ENCODE results near the gene GRIA2. TPM values are rescaled to one million over a fixed set of nuclear protein-coding genes. Genes with fewer than 3 reads are reported as not detected.

Gene GRIA2
- total and polyA plus RNA-seq, 2 donors (not counting 3 experiments of a cell fraction or from before 2014, with no cell fraction given) = not detected

- Histone ChIP-seq H3K9ac (replicated peaks; ENCODE audit: extremely low read depth, insufficient read depth, low read length) (no peak overlapping the region), H3K79me2 (ENCODE audit: control insufficient read depth, insufficient read depth, low read length) (no peaks in the 10 kb centered on the region), H3K36me3 (ENCODE audit: control insufficient read depth in 2 of 2, extremely low read depth in 1 of 2, insufficient read depth in 2 of 2, low read length in 2 of 2) (no peaks in the 10 kb centered on the region), H2AFZ (ENCODE audit: low read depth, low read length) (no peak overlapping the region), H3K27ac (ENCODE audit: insufficient read depth, low read depth, low read length) (no peak overlapping the region), H4K20me1 (replicated peaks; ENCODE audit: control insufficient read depth, extremely low read depth, insufficient read depth, low read length) (no peaks in the 10 kb centered on the region), H3K4me3 (replicated peaks in 1 of 3; ENCODE audit: insufficient read depth in 1 of 3, low read depth in 1 of 3, low read length in 3 of 3) (no peak overlapping the region), H3K4me2 (ENCODE audit: insufficient read depth, low read length) (no peak overlapping the region), H3K27me3 (ENCODE audit: control insufficient read depth in 2 of 2, insufficient read depth in 2 of 2, low read length in 2 of 2) (no peaks in the 10 kb centered on the region), H3K9me3 (replicated peaks; ENCODE audit: control insufficient read depth, insufficient read depth, low read length) (no peaks in the 10 kb centered on the region), H3K9me1 (replicated peaks; ENCODE audit: control insufficient read depth, extremely low read depth, insufficient read depth, low read length) (no peaks in the 10 kb centered on the region), H3K4me1 (ENCODE audit: control insufficient read depth, extremely low read depth, insufficient read depth, low read length) (no peaks in the 10 kb centered on the region)
- ChIA-PET POLR2A (no interaction called here), CTCF (interaction anchor here (0.8 to 3.6 kb wide), 2 partner anchors 10 to 12 kb away, joined by 4 to 15 read pairs; no protein-coding TSS in a partner anchor)
- no peak for DNase-seq (ENCODE audit: low read depth, low spot score)
- TF ChIP-seq POLR2AphosphoS5 (IDR thresholded peaks at IDR 0.05; ENCODE audit: insufficient read depth, low read depth, low read length) = no peak
- TF ChIP-seq POLR2A (IDR thresholded peaks at IDR 0.05; ENCODE audit: low read depth, low read length) = no peak
- no peak for TF ChIP-seq MYC (IDR thresholded peaks at IDR 0.05; ENCODE audit: low read depth, low read length)
- TF ChIP-seq MAX (IDR thresholded peaks at IDR 0.05; ENCODE audit: insufficient read depth, insufficient read length) = no peak
- no peak for TF ChIP-seq FOS (IDR thresholded peaks at IDR 0.05; ENCODE audit: borderline replicate concordance, insufficient read depth, low read length)
- TF ChIP-seq CTCF (IDR thresholded peaks at IDR 0.05; ENCODE audit: extremely low read depth in 1 of 2, insufficient read depth in 1 of 2, low read depth in 1 of 2, low read length in 2 of 2) = no peak
- TF ChIP-seq GATA2 (IDR thresholded peaks at IDR 0.05; ENCODE audit: insufficient read depth, insufficient read length, low read depth, low read length) = no peak
- no peak for FAIRE-seq
- dilution Hi-C loops (cut with MboI; ENCODE audit: extremely low pct_ligation_motif_present, low sequenced_read_pairs) (no loop called here), intact Hi-C loops (cut with micrococcal nuclease) (no loop called here)
- no TSS peak for BruUV-seq (replicated peaks)
Measured at GRCh38 chr4:157231525-157231924, 11.0 kb downstream of the GRIA2 start.
